DND-41 (cell line): ENCODE data around the gene OSCP1.

ENCODE experiments used
- ATAC-seq: fragments of 200-7000 bp; cut with Tn5 transposase; 3 replicates; pipeline ENCODE4 v1.9.1; 2021; ENCODE audit warnings: low read depth; ENCODE audit not compliant: insufficient read depth
- DNase-seq: peaks from one replicate; pipeline ENCODE4 v3.0.0-alpha.2; 2020
- H2AFZ ChIP-seq: 2 replicates; pipeline ENCODE4 v1.6.0; 2012; ENCODE audit warnings: low read depth, low read length
- H3K27ac ChIP-seq: 2 replicates; pipeline ENCODE4 v1.5.1; 2012; ENCODE audit warnings: low read length, inconsistent platforms
- H3K27me3 ChIP-seq: fragments of 200-600 bp; sonication (generic); 2 replicates; pipeline ENCODE4 v1.6.0; 2012; ENCODE audit warnings: low read length, mild to moderate bottlenecking, inconsistent platforms; ENCODE audit not compliant: insufficient read depth, poor library complexity
- H3K36me3 ChIP-seq: 2 replicates; pipeline ENCODE4 v1.5.1; 2012; ENCODE audit warnings: low read length, inconsistent platforms; ENCODE audit not compliant: insufficient read depth
- H3K4me1 ChIP-seq: 2 replicates; pipeline ENCODE4 v1.5.1; 2012; ENCODE audit warnings: mild to moderate bottlenecking, low read length; ENCODE audit not compliant: insufficient read depth
- H3K4me2 ChIP-seq: 2 replicates; pipeline ENCODE4 v1.6.0; 2012; ENCODE audit warnings: mild to moderate bottlenecking, moderate library complexity, low read length, inconsistent platforms; ENCODE audit not compliant: insufficient read depth
- H3K4me3 ChIP-seq, 2 experiments: fragments of 200-600 bp in 1 of 2; shearing (Covaris generic) in 1 of 2; 2 replicates each; pipeline ENCODE4 v1.5.1; 2012 to 2016; ENCODE audit warnings: inconsistent platforms in 2 of 2, low read length in 2 of 2, mild to moderate bottlenecking in 2 of 2, low read depth in 1 of 2, moderate library complexity in 1 of 2
- H3K79me2 ChIP-seq: 2 replicates; pipeline ENCODE4 v1.6.0; 2012; ENCODE audit warnings: low read length, inconsistent platforms; ENCODE audit not compliant: insufficient read depth
- H3K9ac ChIP-seq: 2 replicates; pipeline ENCODE4 v1.6.0; 2012; ENCODE audit warnings: low read depth, mild to moderate bottlenecking, inconsistent platforms, low read length, moderate library complexity
- H3K9me3 ChIP-seq: 2 replicates; pipeline ENCODE4 v1.5.1; 2012; ENCODE audit warnings: low read length, moderate library complexity, mild to moderate bottlenecking, inconsistent platforms; ENCODE audit not compliant: insufficient read depth, severe bottlenecking
- H4K20me1 ChIP-seq: 2 replicates; pipeline ENCODE4 v1.6.0; 2012; ENCODE audit warnings: low read length; ENCODE audit not compliant: insufficient read depth
- CTCF ChIP-seq: IDR thresholded peaks from 2 replicates; pipeline ENCODE4 v1.5.1; 2012; ENCODE audit warnings: borderline replicate concordance, low read length, moderate library complexity, mild to moderate bottlenecking; ENCODE audit not compliant: poor library complexity, severe bottlenecking; ENCODE audit errors: extremely low read depth
- EZH2 ChIP-seq: IDR thresholded peaks from 3 replicates; pipeline ENCODE4 v1.6.1; 2012; ENCODE audit warnings: borderline replicate concordance, low read depth, mild to moderate bottlenecking, moderate library complexity, low read length, inconsistent platforms; ENCODE audit not compliant: severe bottlenecking

Gene OSCP1

GRCh38 chr1:36432616-36433015, 17.6 kb downstream of the OSCP1 start:
- Histone ChIP-seq H3K9ac (no peak overlapping the region), H3K4me3 (no peak overlapping the region), H3K27me3 (no peaks in the 10 kb centered on the region), H2AFZ (no peak overlapping the region), H3K27ac (no peak overlapping the region), H3K79me2 (no peaks in the 10 kb centered on the region), H3K9me3 (no peaks in the 10 kb centered on the region), H3K4me1 (no peaks in the 10 kb centered on the region), H4K20me1 (no peaks in the 10 kb centered on the region), H3K4me2 (no peak overlapping the region), H3K36me3 (no peaks in the 10 kb centered on the region; the same call in 1 of the 2 replicates)
- no peak for DNase-seq
- no peak for ATAC-seq
- no peak for TF ChIP-seq CTCF
- no peak for TF ChIP-seq EZH2

- Histone ChIP-seq H3K9ac (no peak overlapping the region), H3K4me1 (0 out of 2 replicates have a peak, but pooled peaks cover under 1% of the 10 kb centered on the region), H3K9me3 (no peaks in the 10 kb centered on the region), H3K4me3 (no peak overlapping the region), H3K27ac (no peak overlapping the region), H3K79me2 (no peaks in the 10 kb centered on the region), H4K20me1 (no peaks in the 10 kb centered on the region), H2AFZ (no peak overlapping the region), H3K27me3 (no peaks in the 10 kb centered on the region), H3K4me2 (no peak overlapping the region), H3K36me3 (peaks cover 5% of the 10 kb centered on the region; the same call in 1 of the 2 replicates)
- ATAC-seq (no peak), DNase-seq (no peak)
- TF ChIP-seq EZH2 (no peak), CTCF (no peak)
Observed at GRCh38 chr1:36425791-36426190, 24.5 kb downstream of the OSCP1 start.

GRCh38 chr1:36421649-36422048, 28.6 kb downstream of the OSCP1 start:
- no peak for ATAC-seq
- 0 out of 2 replicates have a peak overlapping the region, but pooled peaks have one; percentile 67 for H2AFZ ChIP-seq
- H3K4me3 ChIP-seq: no peak overlapping the region
- TF ChIP-seq EZH2 (no peak), CTCF (no peak)
- peaks cover 7% of the 10 kb centered on the region for H3K4me1 ChIP-seq
- no peaks in the 10 kb centered on the region for H4K20me1 ChIP-seq
- no peak overlapping the region for H3K4me2 ChIP-seq
- no peak for DNase-seq
- H3K36me3 ChIP-seq: peaks cover 5% of the 10 kb centered on the region; the same call in 1 of the 2 replicates
- no peak overlapping the region for H3K27ac ChIP-seq
- H3K79me2 ChIP-seq: no peaks in the 10 kb centered on the region
- H3K9ac ChIP-seq: no peak overlapping the region
- no peaks in the 10 kb centered on the region for H3K27me3 ChIP-seq
- H3K9me3 ChIP-seq: no peaks in the 10 kb centered on the region
